Thoracic aorta (tissue), 2 donors: ENCODE measurements around the gene KIF23. TPM values are rescaled to one million over a fixed set of nuclear protein-coding genes. Genes with fewer than 3 reads are reported as not detected.

Source experiments
- ATAC-seq: fragments of 150-250 bp; one replicate; pipeline ENCODE4 v1.8.0; 2017; ENCODE audit warnings: low read depth; ENCODE audit not compliant: insufficient number of reproducible peaks, low FRiP score
- DNase-seq: peaks from one replicate; pipeline ENCODE4 v3.0.0-alpha.2; 2020; ENCODE audit warnings: low spot score
- H3K27ac ChIP-seq, 2 donors: fragments of 200-600 bp; sonication (generic); 1 replicate in 1 of 2; 2 replicates in 1 of 2; pipeline ENCODE4 v1.5.1; 2016; ENCODE audit warnings: mild to moderate bottlenecking in 2 of 2, moderate library complexity in 2 of 2
- H3K27me3 ChIP-seq: fragments of 200-600 bp; sonication (generic); replicated peaks from 2 replicates; pipeline ENCODE4 v1.6.0; 2016; ENCODE audit warnings: mild to moderate bottlenecking; ENCODE audit not compliant: insufficient read depth
- H3K36me3 ChIP-seq: fragments of 200-600 bp; sonication (generic); one replicate; pipeline ENCODE4 v1.5.1; 2016
- H3K4me1 ChIP-seq, 2 donors: fragments of 200-600 bp; sonication (generic); 1 replicate in 1 of 2; 2 replicates in 1 of 2; pipeline versions ENCODE4 v1.5.1 to v1.6.0; 2016; ENCODE audit warnings: low read depth in 2 of 2, mild to moderate bottlenecking in 1 of 2; ENCODE audit not compliant: control insufficient read depth in 1 of 2
- H3K4me3 ChIP-seq: fragments of 200-600 bp; sonication (generic); 2 replicates; pipeline ENCODE4 v1.5.1; 2016; ENCODE audit warnings: mild to moderate bottlenecking
- H3K9me3 ChIP-seq: fragments of 200-600 bp; sonication (generic); 2 replicates; pipeline ENCODE4 v1.5.1; 2016
- CTCF ChIP-seq: fragments of 200-600 bp; sonication (generic); IDR thresholded peaks from one replicate; pipeline ENCODE4 v1.5.1; 2019; ENCODE audit warnings: antibody characterized with exemption
- total RNA-seq, 2 donors: library from RNA; depleted of rRNA; stranded (reverse); fragments of >200 nt; gene quantifications; one replicate each; pipeline versions ENCODE4 v1.1.0 to v1.2.3, GENCODE V29; 2016

The KIF23 gene
- total RNA-seq, result 10 to 100 TPM in 1 of 2 donors, 1 to 10 TPM in 1; 9.8 to 20.6 TPM

DNA sequence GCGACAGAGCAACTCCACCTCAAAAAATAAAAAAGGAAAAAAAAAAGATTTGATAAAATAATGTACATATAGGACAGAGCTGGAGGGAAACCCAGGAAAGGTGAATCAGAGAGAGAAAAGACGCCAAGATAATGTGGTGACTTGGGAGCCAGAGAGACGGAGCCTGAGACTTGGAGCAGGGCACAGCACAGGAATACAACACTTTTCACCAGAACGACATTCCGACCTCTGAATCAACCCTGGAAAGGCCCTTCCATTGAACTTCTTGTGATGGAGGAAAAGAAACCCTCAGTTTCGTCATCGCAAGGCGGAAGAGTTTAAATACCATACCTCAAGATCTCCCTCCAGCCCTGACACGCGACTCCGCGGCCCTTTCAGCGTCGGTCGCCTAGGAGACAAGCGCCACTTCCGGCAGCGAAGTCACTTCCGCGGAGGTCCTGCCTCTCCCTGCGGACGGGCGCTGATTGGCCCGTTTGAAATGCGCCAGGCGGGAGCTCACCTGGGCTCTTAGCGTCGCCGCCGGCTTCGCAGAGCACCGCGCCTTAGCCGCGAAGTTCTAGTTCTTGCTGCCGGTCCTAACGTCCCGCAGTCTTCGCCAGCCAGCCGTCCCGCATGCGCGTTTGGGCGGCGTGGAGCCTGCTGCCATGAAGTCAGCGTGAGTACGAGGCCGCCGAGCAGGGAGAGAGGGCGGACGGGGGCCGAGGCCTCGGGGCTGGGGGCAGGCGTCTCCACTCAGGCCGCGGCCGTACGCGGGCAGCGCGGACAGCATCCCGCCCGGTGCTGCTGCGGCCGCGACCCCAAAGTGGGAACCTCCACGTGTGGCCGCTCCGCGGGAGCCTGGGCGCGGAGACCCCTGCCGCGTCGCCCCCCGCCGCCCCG lies at the start of gene KIF23:
Gene KIF23, plus strand, starts transcription at position 528 of the 879 bp plus-strand sequence. Its CDS starts 117 bp downstream, at position 645.
- H3K27ac ChIP-seq, result peak within 1 kb of the TSS; percentile 90 to 91
- DNase-seq (peak; percentile 59), ATAC-seq (peak; percentile 71)
- no peaks in the 10 kb centered on the region for H3K36me3 ChIP-seq
- peaks cover 7 to 54% of the 10 kb centered on the region in 2 donors for H3K4me1 ChIP-seq
- TF ChIP-seq CTCF, result no peak
- H3K9me3 ChIP-seq, result no peaks in the 10 kb centered on the region
- H3K27me3 ChIP-seq, result no peaks in the 10 kb centered on the region
- H3K4me3 ChIP-seq, result peak within 1 kb of the TSS; percentile 89

- H3K27ac ChIP-seq, result no peak overlapping the region
- ATAC-seq, result no peak
- no peaks in the 10 kb centered on the region for H3K4me1 ChIP-seq
- no peaks in the 10 kb centered on the region for H3K9me3 ChIP-seq
- no peaks in the 10 kb centered on the region for H3K27me3 ChIP-seq
- H3K4me3 ChIP-seq, result no peak overlapping the region
- H3K36me3 ChIP-seq, result no peaks in the 10 kb centered on the region
- DNase-seq, result no peak
- no peak for TF ChIP-seq CTCF
Observed at GRCh38 chr15:69367236-69367635, 46.9 kb upstream of the KIF23 start.

- Histone ChIP-seq H3K36me3 (no peaks in the 10 kb centered on the region), H3K4me3 (no peak overlapping the region), H3K27ac (no peak overlapping the region), H3K4me1 (no peaks in the 10 kb centered on the region), H3K9me3 (no peaks in the 10 kb centered on the region), H3K27me3 (no peaks in the 10 kb centered on the region)
- DNase-seq, result no peak
- no peak for TF ChIP-seq CTCF
- no peak for ATAC-seq
Observed at GRCh38 chr15:69369631-69370030, 44.5 kb upstream of the KIF23 start.

GRCh38 chr15:69373406-69373805 lies 40.7 kb upstream of the KIF23 start:
- DNase-seq (no peak), ATAC-seq (no peak)

More at GRCh38 chr15:69373406-69373805, 40.7 kb upstream of the KIF23 start:
- TF ChIP-seq CTCF, result no peak
- Histone ChIP-seq H3K27ac (no peak overlapping the region), H3K36me3 (no peaks in the 10 kb centered on the region), H3K4me1 (no peaks in the 10 kb centered on the region), H3K4me3 (no peak overlapping the region), H3K27me3 (no peaks in the 10 kb centered on the region), H3K9me3 (no peaks in the 10 kb centered on the region)
